ENCODE results near the gene TRIM8. TPM values are rescaled to one million over a fixed set of nuclear protein-coding genes. Genes with fewer than 3 reads are reported as not detected.

TRIM8 gene, protein sequence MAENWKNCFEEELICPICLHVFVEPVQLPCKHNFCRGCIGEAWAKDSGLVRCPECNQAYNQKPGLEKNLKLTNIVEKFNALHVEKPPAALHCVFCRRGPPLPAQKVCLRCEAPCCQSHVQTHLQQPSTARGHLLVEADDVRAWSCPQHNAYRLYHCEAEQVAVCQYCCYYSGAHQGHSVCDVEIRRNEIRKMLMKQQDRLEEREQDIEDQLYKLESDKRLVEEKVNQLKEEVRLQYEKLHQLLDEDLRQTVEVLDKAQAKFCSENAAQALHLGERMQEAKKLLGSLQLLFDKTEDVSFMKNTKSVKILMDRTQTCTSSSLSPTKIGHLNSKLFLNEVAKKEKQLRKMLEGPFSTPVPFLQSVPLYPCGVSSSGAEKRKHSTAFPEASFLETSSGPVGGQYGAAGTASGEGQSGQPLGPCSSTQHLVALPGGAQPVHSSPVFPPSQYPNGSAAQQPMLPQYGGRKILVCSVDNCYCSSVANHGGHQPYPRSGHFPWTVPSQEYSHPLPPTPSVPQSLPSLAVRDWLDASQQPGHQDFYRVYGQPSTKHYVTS
- 34.1 TPM for total RNA-seq

DNA sequence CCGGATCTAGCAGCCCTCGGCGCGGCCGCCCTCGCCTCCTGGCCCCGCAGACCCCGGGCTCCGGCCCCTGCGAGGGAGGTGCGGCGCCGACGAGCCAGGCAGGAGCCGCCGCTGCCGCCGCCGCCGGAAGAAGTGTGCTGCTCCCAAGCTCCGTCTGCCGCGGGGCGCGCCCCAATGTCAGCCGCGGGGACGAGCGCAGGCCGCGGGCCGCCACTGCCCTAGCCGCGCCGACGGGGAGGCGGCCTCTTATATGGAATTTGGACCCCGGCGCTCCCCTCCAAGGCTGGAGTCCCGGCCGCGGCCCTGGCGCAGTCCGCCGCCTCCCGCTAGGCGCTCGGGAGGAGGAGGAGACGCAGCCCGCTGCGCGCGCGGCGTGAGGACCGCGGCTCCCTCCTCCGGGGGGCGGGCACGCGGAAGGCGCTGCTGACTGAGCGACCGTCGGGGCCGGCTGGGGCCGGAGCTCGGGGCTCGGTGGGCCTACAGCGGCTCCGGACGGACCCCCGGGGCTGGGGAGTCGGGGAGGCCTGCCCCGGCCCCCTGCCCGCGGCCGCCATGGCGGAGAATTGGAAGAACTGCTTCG, at the start of gene TRIM8:
Gene TRIM8 (plus strand): TSS at position 414 of the 580 bp plus-strand sequence. CDS start 139 bp downstream, at position 553.

Other genes starting within 250 kb of the TRIM8 start
- gene NFKB2, start 248.8 kb upstream of the TRIM8 start, total RNA-seq = 1.6 TPM
- 124 TPM for gene PSD, start 225.7 kb upstream of the TRIM8 start, total RNA-seq
- gene FBXL15, start 223.6 kb upstream of the TRIM8 start, total RNA-seq = 9.4 TPM
- gene CUEDC2, start 211.9 kb upstream of the TRIM8 start, total RNA-seq = 48.2 TPM
- gene C10orf95, start 192.9 kb upstream of the TRIM8 start, total RNA-seq = not detected
- 172 TPM for gene ACTR1A, start 141.8 kb upstream of the TRIM8 start, total RNA-seq
- gene SUFU, start 140.5 kb upstream of the TRIM8 start, total RNA-seq = 7.5 TPM
- gene ARL3, start 69.9 kb downstream of the TRIM8 start, total RNA-seq = 27.5 TPM
- 11.0 TPM for gene SFXN2, start 70.2 kb downstream of the TRIM8 start, total RNA-seq
- gene WBP1L, start 99.5 kb downstream of the TRIM8 start, total RNA-seq = 21.3 TPM
- not detected for gene CYP17A1, start 192.9 kb downstream of the TRIM8 start, total RNA-seq
- gene BORCS7, start 209.8 kb downstream of the TRIM8 start, total RNA-seq = 39.8 TPM
- gene AS3MT, start 225.0 kb downstream of the TRIM8 start, total RNA-seq = 13.8 TPM

All from parietal lobe (tissue), 1 donor.